Nephron (organoid): ENCODE results near the gene CLTRN.

ENCODE experiments used
- H3K27ac Mint-ChIP-seq, 3 experiments: 2 replicates each; pipeline ENCODE4 v1.8.0; 2020; ENCODE audit warnings: mixed read lengths in 3 of 3, mild to moderate bottlenecking in 2 of 3, moderate library complexity in 1 of 3
- H3K27me3 Mint-ChIP-seq: 2 replicates; pipeline ENCODE4 v1.8.0; 2021; ENCODE audit warnings: low read depth, mild to moderate bottlenecking, moderate library complexity, mixed read lengths
- H3K36me3 Mint-ChIP-seq: 2 replicates; pipeline ENCODE4 v1.8.0; 2020; ENCODE audit warnings: low read depth, mixed read lengths
- H3K4me1 Mint-ChIP-seq: 2 replicates; pipeline ENCODE4 v1.8.0; 2020; ENCODE audit warnings: mixed read lengths
- H3K4me3 Mint-ChIP-seq, 3 experiments: 2 replicates each; pipeline ENCODE4 v1.8.0; 2020; ENCODE audit warnings: mild to moderate bottlenecking in 3 of 3, mixed read lengths in 3 of 3, moderate library complexity in 2 of 3
- H3K9me3 Mint-ChIP-seq: 2 replicates; pipeline ENCODE4 v1.8.0; 2020; ENCODE audit warnings: mixed read lengths
- CTCF ChIP-seq, 3 experiments: fragments of 200-600 bp; sonication (generic); IDR thresholded peaks; one replicate each; pipeline ENCODE4 v1.5.0; 2021; ENCODE audit warnings: antibody characterized with exemption in 3 of 3; ENCODE audit not compliant: unreplicated experiment in 3 of 3

Gene CLTRN

DNA sequence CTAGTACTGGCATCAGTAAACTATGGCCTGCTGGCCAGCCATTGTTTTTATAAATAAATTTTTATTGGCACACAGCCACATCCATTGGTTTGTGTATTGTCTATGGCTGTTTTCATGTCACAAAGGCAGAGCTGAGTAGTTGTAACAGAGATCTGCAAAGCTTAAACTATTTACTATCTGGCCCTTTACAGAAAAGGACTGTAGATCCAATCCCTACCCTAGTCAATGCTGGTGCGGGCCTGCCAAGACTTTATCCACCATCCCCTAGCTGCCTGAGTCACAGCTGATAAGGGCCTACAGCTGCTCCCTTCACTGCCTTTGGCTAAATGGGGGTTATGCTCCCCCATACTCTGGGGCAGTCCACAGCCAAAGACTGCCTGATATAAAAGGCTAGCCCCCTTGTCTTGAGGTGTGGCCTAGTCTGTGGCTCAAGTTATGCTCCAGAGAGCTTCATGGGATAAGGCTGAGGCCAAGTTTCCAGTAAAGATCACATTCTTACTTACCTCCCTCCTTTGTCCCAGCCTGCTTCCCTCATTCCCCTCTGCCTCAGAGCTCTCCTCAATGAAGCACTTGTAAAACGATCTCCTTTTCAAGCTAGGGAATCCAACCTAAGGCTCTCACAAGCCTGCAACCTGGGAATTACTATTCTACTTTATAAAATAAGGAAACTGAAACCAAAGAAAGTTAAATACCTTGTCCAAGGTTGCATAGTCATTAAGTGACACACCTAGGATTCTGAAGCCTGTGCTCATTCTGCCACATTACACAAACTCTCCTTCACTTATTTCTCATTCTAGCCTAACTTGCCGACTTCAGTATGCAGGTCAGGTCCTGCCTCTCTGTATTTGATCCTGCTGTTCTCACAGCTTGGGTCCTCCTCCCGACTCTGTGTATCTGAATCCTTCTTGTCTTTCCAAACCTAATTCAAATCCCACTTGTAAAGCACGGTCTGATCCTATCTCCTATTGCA lies 84.5 kb downstream of the CLTRN start:
- Mint-ChIP-seq H3K4me1 (peaks cover 23% of the 10 kb centered on the region), H3K27me3 (no peaks in the 10 kb centered on the region), H3K27ac (peak overlapping the region; percentile 5 to 7 (median 5)), H3K36me3 (no peaks in the 10 kb centered on the region), H3K9me3 (no peaks in the 10 kb centered on the region), H3K4me3 (no peak overlapping the region)
- no peak for TF ChIP-seq CTCF (IDR thresholded peaks at IDR 0.05; ENCODE audit: unreplicated experiment in 3 of 3)
